Right atrium auricular region (tissue), 2 donors: Measurements from ENCODE around the gene TGFB1. TPM values are rescaled to one million over a fixed set of nuclear protein-coding genes. Genes with fewer than 3 reads are reported as not detected.
A peak's percentile ranks its signal among the peaks of the same experiment; 100 is the strongest.

Source experiments
- DNase-seq: peaks from one replicate; pipeline ENCODE4 v3.0.0-alpha.2; 2019; ENCODE audit warnings: low spot score
- H3K27ac ChIP-seq, 2 donors: fragments of 200-600 bp; sonication (generic); 1 replicate in 1 of 2; 2 replicates in 1 of 2; pipeline ENCODE4 v1.5.1; 2016 to 2019
- H3K27me3 ChIP-seq, 2 donors: fragments of 200-600 bp; sonication (generic); one replicate each; pipeline versions ENCODE4 v1.5.1 to v1.6.0; 2017 to 2019
- H3K36me3 ChIP-seq: fragments of 200-600 bp; sonication (generic); one replicate; pipeline ENCODE4 v1.5.1; 2016
- H3K4me1 ChIP-seq, 2 donors: fragments of 200-600 bp; sonication (generic); one replicate each; pipeline versions ENCODE4 v1.5.1 to v1.6.0; 2017 to 2019
- H3K4me3 ChIP-seq, 2 donors: fragments of 200-600 bp; sonication (generic); 1 replicate in 1 of 2; 2 replicates in 1 of 2; pipeline ENCODE4 v1.5.1; 2017 to 2019; ENCODE audit warnings: mild to moderate bottlenecking in 1 of 2, moderate library complexity in 1 of 2
- H3K9me3 ChIP-seq, 2 donors: fragments of 200-600 bp; sonication (generic); one replicate each; pipeline ENCODE4 v1.5.1; 2019
- total RNA-seq, 2 donors: library from RNA; depleted of rRNA; stranded (reverse); fragments of >200 nt; gene quantifications; one replicate each; pipeline ENCODE4 v1.1.0, GENCODE V29; 2016
- TF ChIP-seq, protein P1 (sequence below), 2 donors: fragments of 200-600 bp; sonication (generic); IDR thresholded peaks; one replicate each; pipeline ENCODE4 v1.5.1; 2019; ENCODE audit warnings: antibody characterized with exemption in 2 of 2

TGFB1 gene
- total RNA-seq, 2 donors from 2014 or later = 17.6 to 33.7 TPM

DNA sequence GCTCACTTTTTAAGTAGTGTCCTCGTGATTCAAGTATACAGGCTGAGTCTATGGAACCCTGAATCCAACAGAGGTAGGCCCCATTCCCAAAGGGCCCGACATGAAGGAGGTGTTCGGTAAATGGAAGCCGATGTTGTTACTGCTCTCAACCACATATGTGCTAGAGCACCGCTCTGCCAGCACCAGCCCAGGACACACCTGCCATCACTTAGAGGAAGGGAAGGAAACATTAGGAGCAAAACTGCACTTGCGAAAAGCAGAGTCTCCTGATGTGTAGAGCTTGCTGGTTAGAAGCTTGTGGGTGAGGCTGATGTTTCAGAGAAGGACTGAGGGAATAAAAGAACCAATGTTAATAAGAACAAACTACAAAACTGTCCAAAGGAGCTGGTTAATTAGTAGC, 53.2 kb downstream of the TGFB1 start:
- Histone ChIP-seq H3K27ac (peak overlapping the region; percentile 90 to 95), H3K36me3 (peaks cover 68% of the 10 kb centered on the region), H3K4me3 (no peak overlapping the region), H3K27me3 (no peaks in the 10 kb centered on the region), H3K4me1 (peaks cover 0 to 72% of the 10 kb centered on the region in 2 donors), H3K9me3 (no peaks in the 10 kb centered on the region)
- no peak for DNase-seq
- TF ChIP-seq, protein P1, sequence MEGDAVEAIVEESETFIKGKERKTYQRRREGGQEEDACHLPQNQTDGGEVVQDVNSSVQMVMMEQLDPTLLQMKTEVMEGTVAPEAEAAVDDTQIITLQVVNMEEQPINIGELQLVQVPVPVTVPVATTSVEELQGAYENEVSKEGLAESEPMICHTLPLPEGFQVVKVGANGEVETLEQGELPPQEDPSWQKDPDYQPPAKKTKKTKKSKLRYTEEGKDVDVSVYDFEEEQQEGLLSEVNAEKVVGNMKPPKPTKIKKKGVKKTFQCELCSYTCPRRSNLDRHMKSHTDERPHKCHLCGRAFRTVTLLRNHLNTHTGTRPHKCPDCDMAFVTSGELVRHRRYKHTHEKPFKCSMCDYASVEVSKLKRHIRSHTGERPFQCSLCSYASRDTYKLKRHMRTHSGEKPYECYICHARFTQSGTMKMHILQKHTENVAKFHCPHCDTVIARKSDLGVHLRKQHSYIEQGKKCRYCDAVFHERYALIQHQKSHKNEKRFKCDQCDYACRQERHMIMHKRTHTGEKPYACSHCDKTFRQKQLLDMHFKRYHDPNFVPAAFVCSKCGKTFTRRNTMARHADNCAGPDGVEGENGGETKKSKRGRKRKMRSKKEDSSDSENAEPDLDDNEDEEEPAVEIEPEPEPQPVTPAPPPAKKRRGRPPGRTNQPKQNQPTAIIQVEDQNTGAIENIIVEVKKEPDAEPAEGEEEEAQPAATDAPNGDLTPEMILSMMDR (IDR thresholded peaks at IDR 0.05) = no peak

- Histone ChIP-seq H3K4me3 (no peak overlapping the region), H3K36me3 (peaks cover 68% of the 10 kb centered on the region), H3K27me3 (no peaks in the 10 kb centered on the region), H3K4me1 (peaks cover 0 to 72% of the 10 kb centered on the region in 2 donors), H3K27ac (peak overlapping the region; percentile 90 to 95), H3K9me3 (no peaks in the 10 kb centered on the region)
- TF ChIP-seq, protein P1 (IDR thresholded peaks at IDR 0.05) = no peak
- DNase-seq = peak; percentile 87
These were observed 54.0 kb downstream of the TGFB1 start for GRCh38 chr19:41299755-41300089.

DNA sequence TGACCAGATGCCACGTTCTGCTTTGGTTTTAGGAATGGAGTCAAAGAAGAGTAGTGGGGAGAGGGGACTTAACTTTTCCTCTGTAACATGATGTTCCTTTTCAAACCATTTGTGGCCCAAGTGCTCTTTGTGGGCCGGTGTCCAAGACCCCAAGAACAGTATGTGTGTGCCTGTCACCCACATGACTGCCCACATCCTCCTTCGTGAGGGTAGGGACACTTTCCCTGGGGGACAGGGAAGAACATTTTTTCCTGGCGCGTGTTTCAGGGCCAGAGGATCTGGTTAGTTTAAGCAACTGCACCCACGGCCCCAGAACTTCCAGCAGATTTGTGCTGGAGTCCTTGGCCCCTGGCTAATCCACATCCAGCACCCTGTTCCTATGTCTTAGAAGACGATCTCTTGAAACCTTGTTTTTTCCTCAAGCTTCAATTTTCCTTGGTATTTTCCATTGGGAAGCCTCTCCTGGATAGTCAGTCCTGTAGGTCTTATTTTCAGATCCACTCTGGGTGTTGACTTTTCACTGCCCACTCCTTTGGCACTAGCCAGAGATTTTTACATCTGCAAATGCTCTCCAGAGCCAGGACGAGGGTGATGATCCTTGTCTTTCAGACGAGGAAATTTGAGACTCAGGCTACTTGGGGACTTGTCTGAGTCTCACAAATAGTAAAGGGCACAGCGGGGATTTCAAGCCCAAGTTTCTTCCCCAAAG, 54.5 kb downstream of the TGFB1 start:
- Histone ChIP-seq H3K9me3 (no peaks in the 10 kb centered on the region), H3K27ac (peak overlapping the region; percentile 90 to 95), H3K36me3 (peaks cover 68% of the 10 kb centered on the region), H3K4me1 (peaks cover 0 to 71% of the 10 kb centered on the region in 2 donors), H3K27me3 (no peaks in the 10 kb centered on the region), H3K4me3 (no peak overlapping the region)
- DNase-seq = no peak
- TF ChIP-seq, protein P1 (IDR thresholded peaks at IDR 0.05) = no peak

GRCh38 chr19:41298348-41298964, 55.3 kb downstream of the TGFB1 start:
- H3K27me3 ChIP-seq = no peaks in the 10 kb centered on the region
- H3K36me3 ChIP-seq = peaks cover 68% of the 10 kb centered on the region
- TF ChIP-seq, protein P1 (IDR thresholded peaks at IDR 0.05) = no peak
- no peaks in the 10 kb centered on the region for H3K9me3 ChIP-seq
- peaks cover 0 to 66% of the 10 kb centered on the region in 2 donors for H3K4me1 ChIP-seq
- DNase-seq = peak; percentile 90
- peak overlapping the region; percentile 90 to 95 for H3K27ac ChIP-seq
- H3K4me3 ChIP-seq = peak overlapping the region in 1 of 2 donors; percentile 7

DNA sequence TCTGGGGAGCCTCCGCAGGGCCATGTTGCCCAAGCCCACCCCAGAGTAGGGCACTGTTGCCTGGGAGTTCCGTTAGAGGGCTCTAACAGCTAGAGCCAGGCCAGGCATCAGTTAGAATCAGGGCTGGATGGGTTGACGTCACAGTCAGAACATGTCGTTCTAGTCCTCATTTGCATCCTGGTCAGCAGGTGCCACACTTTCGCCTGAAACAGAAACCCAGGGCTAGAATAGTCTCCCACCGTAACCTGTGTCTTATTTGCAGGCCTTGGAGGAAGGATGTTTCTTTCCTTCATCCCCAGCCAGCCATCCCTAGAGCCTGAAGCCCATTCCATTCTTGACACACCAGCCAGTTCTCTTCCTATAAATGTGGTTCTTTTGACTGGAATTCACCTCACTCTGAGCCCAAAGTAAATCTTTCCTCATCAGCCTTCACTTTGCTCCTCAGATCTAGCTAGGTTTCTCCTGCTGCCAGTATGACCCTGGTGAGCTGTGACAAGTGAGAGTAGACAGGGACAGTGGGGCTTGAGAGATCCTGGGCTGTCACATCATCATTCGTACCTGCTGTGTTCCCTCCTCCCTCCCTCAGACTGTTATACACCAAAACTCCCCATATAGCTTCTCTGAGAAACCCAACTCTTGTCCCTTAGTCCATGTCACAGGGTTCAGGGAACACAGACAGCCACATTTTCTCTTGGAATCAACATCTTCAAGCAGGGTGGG, 55.9 kb downstream of the TGFB1 start:
- DNase-seq = no peak
- H3K4me1 ChIP-seq = peaks cover 0 to 62% of the 10 kb centered on the region in 2 donors
- H3K27ac ChIP-seq = peak overlapping the region; percentile 90 to 95
- TF ChIP-seq, protein P1 (IDR thresholded peaks at IDR 0.05) = peak in 1 of 2 donors; percentile 22
- no peaks in the 10 kb centered on the region for H3K27me3 ChIP-seq
- no peaks in the 10 kb centered on the region for H3K9me3 ChIP-seq
- peaks cover 68% of the 10 kb centered on the region for H3K36me3 ChIP-seq
- H3K4me3 ChIP-seq = no peak overlapping the region
